ENCODE results near the gene ZXDA. TPM values are rescaled to one million over a fixed set of nuclear protein-coding genes. Genes with fewer than 3 reads are reported as not detected.
A peak's percentile ranks its signal among the peaks of the same experiment; 100 is the strongest.
"Not testable (repeated sequence)": the region's sequence is repeated elsewhere in the genome, so short reads cannot be mapped to it uniquely, and the experiment has no call there.

ZXDA gene, protein sequence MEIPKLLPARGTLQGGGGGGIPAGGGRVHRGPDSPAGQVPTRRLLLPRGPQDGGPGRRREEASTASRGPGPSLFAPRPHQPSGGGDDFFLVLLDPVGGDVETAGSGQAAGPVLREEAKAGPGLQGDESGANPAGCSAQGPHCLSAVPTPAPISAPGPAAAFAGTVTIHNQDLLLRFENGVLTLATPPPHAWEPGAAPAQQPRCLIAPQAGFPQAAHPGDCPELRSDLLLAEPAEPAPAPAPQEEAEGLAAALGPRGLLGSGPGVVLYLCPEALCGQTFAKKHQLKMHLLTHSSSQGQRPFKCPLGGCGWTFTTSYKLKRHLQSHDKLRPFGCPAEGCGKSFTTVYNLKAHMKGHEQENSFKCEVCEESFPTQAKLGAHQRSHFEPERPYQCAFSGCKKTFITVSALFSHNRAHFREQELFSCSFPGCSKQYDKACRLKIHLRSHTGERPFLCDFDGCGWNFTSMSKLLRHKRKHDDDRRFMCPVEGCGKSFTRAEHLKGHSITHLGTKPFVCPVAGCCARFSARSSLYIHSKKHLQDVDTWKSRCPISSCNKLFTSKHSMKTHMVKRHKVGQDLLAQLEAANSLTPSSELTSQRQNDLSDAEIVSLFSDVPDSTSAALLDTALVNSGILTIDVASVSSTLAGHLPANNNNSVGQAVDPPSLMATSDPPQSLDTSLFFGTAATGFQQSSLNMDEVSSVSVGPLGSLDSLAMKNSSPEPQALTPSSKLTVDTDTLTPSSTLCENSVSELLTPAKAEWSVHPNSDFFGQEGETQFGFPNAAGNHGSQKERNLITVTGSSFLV
- total RNA-seq = 10 to 100 TPM in 3 of 4 donors, 1 to 10 TPM in 1; 6.8 to 14.4 (median 11.9) TPM

- 36% methylated on average over 7 of the region's 35 CpGs for WGBS
- H3K4me1 ChIP-seq = peaks cover 27% of the 10 kb centered on the region
- not testable (repeated sequence) for DNase-seq (ENCODE audit: low spot score in 2 of 2)
Measured at GRCh38 chrX:57910287-57910912, at the start of gene ZXDA. Gene ZXDA, minus strand, starts transcription at chrX:57910458. Its CDS starts 38 bp downstream, at chrX:57910420.

GRCh38 chrX:57952320-57952678 lies 42.0 kb upstream of the ZXDA start:
- WGBS = 40% methylated on average over 1 of the region's 1 CpG
- Histone ChIP-seq H3K9me3 (no peaks in the 10 kb centered on the region), H3K27ac (no peak overlapping the region)

More at GRCh38 chrX:57910287-57910912, at the start of gene ZXDA:
- peak within 1 kb of the TSS; percentile 53 for H3K4me3 ChIP-seq
- H3K36me3 ChIP-seq, H3K9me3 ChIP-seq, H3K27me3 ChIP-seq: not testable (repeated sequence)
- H3K27ac ChIP-seq = peak within 1 kb of the TSS; percentile 88

GRCh38 chrX:57951666-57952319 lies 41.5 kb upstream of the ZXDA start:
- H3K9me3 ChIP-seq = no peaks in the 10 kb centered on the region
- no peaks in the 10 kb centered on the region for H3K4me1 ChIP-seq
- no peaks in the 10 kb centered on the region for H3K36me3 ChIP-seq
- no peak overlapping the region for H3K27ac ChIP-seq
- no peaks in the 10 kb centered on the region for H3K27me3 ChIP-seq
- TF ChIP-seq CTCF (IDR thresholded peaks at IDR 0.05) = no peak
- no peak for TF ChIP-seq EP300 (IDR thresholded peaks at IDR 0.05)
- no peak for TF ChIP-seq POLR2A (IDR thresholded peaks at IDR 0.05)
- TF ChIP-seq POLR2AphosphoS5 (IDR thresholded peaks at IDR 0.05) = no peak
- 20% methylated on average over 1 of the region's 2 CpGs for WGBS
- no peak overlapping the region for H3K4me3 ChIP-seq
- DNase-seq (ENCODE audit: low spot score in 2 of 2) = peak in 1 of 2 donors; percentile 61

More at GRCh38 chrX:57952320-57952678, 42.0 kb upstream of the ZXDA start:
- TF ChIP-seq POLR2AphosphoS5 (IDR thresholded peaks at IDR 0.05) (no peak), EP300 (IDR thresholded peaks at IDR 0.05) (no peak), POLR2A (IDR thresholded peaks at IDR 0.05) (no peak), CTCF (IDR thresholded peaks at IDR 0.05) (no peak)
- Histone ChIP-seq H3K36me3 (no peaks in the 10 kb centered on the region), H3K27me3 (no peaks in the 10 kb centered on the region), H3K4me3 (no peak overlapping the region), H3K4me1 (no peaks in the 10 kb centered on the region)
- peak in 1 of 2 donors; percentile 64 for DNase-seq (ENCODE audit: low spot score in 2 of 2)

DNA sequence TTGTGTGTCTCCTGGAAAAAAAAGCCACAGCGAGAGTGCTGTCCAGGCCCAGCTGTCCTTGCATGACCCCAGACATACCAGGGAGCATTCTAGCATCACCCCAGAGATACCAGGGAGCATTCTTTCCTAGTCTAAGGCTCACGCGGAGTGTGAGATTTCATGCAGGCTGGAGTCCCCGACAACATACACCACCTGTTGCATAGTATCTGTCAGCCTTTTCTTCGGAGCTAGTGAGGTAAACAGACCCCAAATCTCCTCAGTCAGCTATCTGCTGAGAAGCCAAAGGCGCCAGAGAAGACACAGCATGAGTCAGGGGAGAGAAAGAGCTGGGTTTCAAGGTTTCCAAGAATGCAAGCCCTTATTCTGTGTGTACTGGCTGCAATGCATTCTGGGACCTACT lies 23.1 kb upstream of the ZXDA start:
- TF ChIP-seq POLR2A (IDR thresholded peaks at IDR 0.05) (no peak), POLR2AphosphoS5 (IDR thresholded peaks at IDR 0.05) (no peak), EP300 (IDR thresholded peaks at IDR 0.05) (no peak), CTCF (IDR thresholded peaks at IDR 0.05) (no peak)
- Histone ChIP-seq H3K27ac (no peak overlapping the region), H3K36me3 (no peaks in the 10 kb centered on the region), H3K4me1 (no peaks in the 10 kb centered on the region), H3K27me3 (no peaks in the 10 kb centered on the region), H3K9me3 (no peaks in the 10 kb centered on the region), H3K4me3 (no peak overlapping the region)
- WGBS = 68% methylated on average over 5 of the region's 6 CpGs
- no peak for DNase-seq (ENCODE audit: low spot score in 2 of 2)

DNA sequence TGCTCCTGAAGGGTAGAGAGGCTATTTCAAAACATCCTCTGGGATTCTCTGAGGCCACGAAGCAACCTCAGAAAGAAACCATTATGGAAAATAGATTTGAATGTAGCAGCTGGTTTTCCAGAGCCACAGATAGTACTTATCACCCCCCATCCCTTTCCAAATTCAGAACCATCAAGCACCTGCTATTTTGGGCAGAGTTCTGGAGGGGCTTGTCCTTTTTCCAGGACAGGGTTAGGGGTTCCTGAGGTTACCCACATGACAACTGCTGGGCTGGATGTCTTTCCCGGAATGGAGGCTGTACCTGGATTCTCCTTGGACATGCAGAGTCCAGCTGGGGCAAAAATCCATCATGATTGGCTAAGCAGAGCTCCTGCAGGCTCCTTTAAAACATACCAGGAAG lies 22.0 kb upstream of the ZXDA start:
- no peak overlapping the region for H3K4me3 ChIP-seq
- no peak for DNase-seq (ENCODE audit: low spot score in 2 of 2)
- TF ChIP-seq EP300 (IDR thresholded peaks at IDR 0.05) = no peak
- no peak for TF ChIP-seq POLR2A (IDR thresholded peaks at IDR 0.05)
- TF ChIP-seq CTCF (IDR thresholded peaks at IDR 0.05) = no peak
- TF ChIP-seq POLR2AphosphoS5 (IDR thresholded peaks at IDR 0.05) = no peak
- no peaks in the 10 kb centered on the region for H3K9me3 ChIP-seq
- no peaks in the 10 kb centered on the region for H3K27me3 ChIP-seq
- H3K36me3 ChIP-seq = no peaks in the 10 kb centered on the region
- 47% methylated on average over 2 of the region's 2 CpGs for WGBS
- no peaks in the 10 kb centered on the region for H3K4me1 ChIP-seq
- no peak overlapping the region for H3K27ac ChIP-seq
